Measurements from ENCODE around the gene KIF26B.

The KIF26B gene

GRCh38 chr1:245306020-245306419 lies 151.2 kb downstream of the KIF26B start:
- H3K4ac ChIP-seq (ENCODE audit: low read depth, low read length): no peak overlapping the region
- no peak overlapping the region for H2BK15ac ChIP-seq (replicated peaks; ENCODE audit: low read depth)
- WGBS (ENCODE audit: extremely low coverage, insufficient coverage, low lambda C conversion rate): no CpG with 5 or more reads among the region's 1 CpG
- H4K5ac ChIP-seq (ENCODE audit: low read length): no peak overlapping the region
- H3K4me1 ChIP-seq (ENCODE audit: control insufficient read depth, low read depth, low read length): no peaks in the 10 kb centered on the region
- H3K18ac ChIP-seq (ENCODE audit: low read length): no peak overlapping the region
- H3K36me3 ChIP-seq (ENCODE audit: control insufficient read depth, insufficient read depth, low read length): no peaks in the 10 kb centered on the region
- H3K9ac ChIP-seq (ENCODE audit: low read length): no peak overlapping the region
- H3K4me2 ChIP-seq (ENCODE audit: low read length): no peak overlapping the region
- no peak overlapping the region for H2BK5ac ChIP-seq (ENCODE audit: low read length)
- no peak overlapping the region for H2BK120ac ChIP-seq (ENCODE audit: low read depth, low read length)
- H4K8ac ChIP-seq (ENCODE audit: low read depth, low read length): no peak overlapping the region
- no peak overlapping the region for H3K27ac ChIP-seq (ENCODE audit: low read depth, low read length)
- H2AK5ac ChIP-seq (ENCODE audit: low read length): no peak overlapping the region
- H3K56ac ChIP-seq (ENCODE audit: low read length): no peak overlapping the region
- H3K23ac ChIP-seq (ENCODE audit: low read length): no peak overlapping the region
- no peak for DNase-seq
- no peaks in the 10 kb centered on the region for H3K79me2 ChIP-seq (ENCODE audit: control insufficient read depth, insufficient read depth, low read length)
- H3K79me1 ChIP-seq (ENCODE audit: low read length): no peaks in the 10 kb centered on the region
- no peaks in the 10 kb centered on the region for H3K27me3 ChIP-seq (ENCODE audit: insufficient read depth, low read length, poor library complexity)
- no peak overlapping the region for H3K4me3 ChIP-seq (ENCODE audit: low read length)

- no CpG with 5 or more reads among the region's 12 CpGs for WGBS (ENCODE audit: extremely low coverage, insufficient coverage, low lambda C conversion rate)
- Histone ChIP-seq H3K36me3 (ENCODE audit: control insufficient read depth, insufficient read depth, low read length) (no peaks in the 10 kb centered on the region), H2BK120ac (ENCODE audit: low read depth, low read length) (no peak overlapping the region), H4K5ac (ENCODE audit: low read length) (no peak overlapping the region), H2BK15ac (replicated peaks; ENCODE audit: low read depth) (no peak overlapping the region), H3K4me1 (ENCODE audit: control insufficient read depth, low read depth, low read length) (no peaks in the 10 kb centered on the region), H3K9ac (ENCODE audit: low read length) (no peak overlapping the region), H3K23ac (ENCODE audit: low read length) (no peak overlapping the region), H3K79me2 (ENCODE audit: control insufficient read depth, insufficient read depth, low read length) (no peaks in the 10 kb centered on the region), H3K18ac (ENCODE audit: low read length) (no peak overlapping the region), H3K27ac (ENCODE audit: low read depth, low read length) (no peak overlapping the region), H4K8ac (ENCODE audit: low read depth, low read length) (no peak overlapping the region), H2BK5ac (ENCODE audit: low read length) (no peak overlapping the region), H3K79me1 (ENCODE audit: low read length) (no peaks in the 10 kb centered on the region), H3K27me3 (ENCODE audit: insufficient read depth, low read length, poor library complexity) (no peaks in the 10 kb centered on the region), H3K56ac (ENCODE audit: low read length) (no peak overlapping the region), H3K4ac (ENCODE audit: low read depth, low read length) (no peak overlapping the region), H2AK5ac (ENCODE audit: low read length) (no peak overlapping the region), H3K4me2 (ENCODE audit: low read length) (no peak overlapping the region), H3K4me3 (ENCODE audit: low read length) (no peak overlapping the region)
- no peak for DNase-seq
Observed at GRCh38 chr1:245306628-245307410, 152.0 kb downstream of the KIF26B start.

GRCh38 chr1:245310571-245311531 lies 156.1 kb downstream of the KIF26B start:
- H4K5ac ChIP-seq (ENCODE audit: low read length): no peak overlapping the region
- no peak overlapping the region for H2BK120ac ChIP-seq (ENCODE audit: low read depth, low read length)
- no peak overlapping the region for H4K8ac ChIP-seq (ENCODE audit: low read depth, low read length)
- no peaks in the 10 kb centered on the region for H3K79me1 ChIP-seq (ENCODE audit: low read length)
- no peaks in the 10 kb centered on the region for H3K36me3 ChIP-seq (ENCODE audit: control insufficient read depth, insufficient read depth, low read length)
- DNase-seq: peak; percentile 65
- no peak overlapping the region for H3K4ac ChIP-seq (ENCODE audit: low read depth, low read length)
- H2BK5ac ChIP-seq (ENCODE audit: low read length): no peak overlapping the region
- H3K27me3 ChIP-seq (ENCODE audit: insufficient read depth, low read length, poor library complexity): no peaks in the 10 kb centered on the region
- no CpG with 5 or more reads among the region's 22 CpGs for WGBS (ENCODE audit: extremely low coverage, insufficient coverage, low lambda C conversion rate)
- H3K4me2 ChIP-seq (ENCODE audit: low read length): no peak overlapping the region
- H3K56ac ChIP-seq (ENCODE audit: low read length): no peak overlapping the region
- no peaks in the 10 kb centered on the region for H3K4me1 ChIP-seq (ENCODE audit: control insufficient read depth, low read depth, low read length)
- H3K18ac ChIP-seq (ENCODE audit: low read length): no peak overlapping the region
- H2BK15ac ChIP-seq (replicated peaks; ENCODE audit: low read depth): no peak overlapping the region
- no peaks in the 10 kb centered on the region for H3K79me2 ChIP-seq (ENCODE audit: control insufficient read depth, insufficient read depth, low read length)
- no peak overlapping the region for H3K23ac ChIP-seq (ENCODE audit: low read length)
- H3K4me3 ChIP-seq (ENCODE audit: low read length): no peak overlapping the region
- no peak overlapping the region for H3K27ac ChIP-seq (ENCODE audit: low read depth, low read length)
- H2AK5ac ChIP-seq (ENCODE audit: low read length): no peak overlapping the region
- H3K9ac ChIP-seq (ENCODE audit: low read length): no peak overlapping the region

- H2AK5ac ChIP-seq (ENCODE audit: low read length): no peak overlapping the region
- DNase-seq: peak; percentile 16
- no peak overlapping the region for H2BK5ac ChIP-seq (ENCODE audit: low read length)
- no peaks in the 10 kb centered on the region for H3K79me1 ChIP-seq (ENCODE audit: low read length)
- no peak overlapping the region for H3K56ac ChIP-seq (ENCODE audit: low read length)
- no peak overlapping the region for H3K9ac ChIP-seq (ENCODE audit: low read length)
- no peak overlapping the region for H2BK15ac ChIP-seq (replicated peaks; ENCODE audit: low read depth)
- H3K27me3 ChIP-seq (ENCODE audit: insufficient read depth, low read length, poor library complexity): no peaks in the 10 kb centered on the region
- no peak overlapping the region for H3K4ac ChIP-seq (ENCODE audit: low read depth, low read length)
- no peak overlapping the region for H3K27ac ChIP-seq (ENCODE audit: low read depth, low read length)
- H3K4me2 ChIP-seq (ENCODE audit: low read length): no peak overlapping the region
- no CpG with 5 or more reads among the region's 8 CpGs for WGBS (ENCODE audit: extremely low coverage, insufficient coverage, low lambda C conversion rate)
- no peak overlapping the region for H2BK120ac ChIP-seq (ENCODE audit: low read depth, low read length)
- no peak overlapping the region for H3K18ac ChIP-seq (ENCODE audit: low read length)
- no peak overlapping the region for H3K23ac ChIP-seq (ENCODE audit: low read length)
- H3K36me3 ChIP-seq (ENCODE audit: control insufficient read depth, insufficient read depth, low read length): no peaks in the 10 kb centered on the region
- H3K79me2 ChIP-seq (ENCODE audit: control insufficient read depth, insufficient read depth, low read length): no peaks in the 10 kb centered on the region
- H3K4me1 ChIP-seq (ENCODE audit: control insufficient read depth, low read depth, low read length): no peaks in the 10 kb centered on the region
- H4K5ac ChIP-seq (ENCODE audit: low read length): no peak overlapping the region
- H4K8ac ChIP-seq (ENCODE audit: low read depth, low read length): no peak overlapping the region
- no peak overlapping the region for H3K4me3 ChIP-seq (ENCODE audit: low read length)
Observed at GRCh38 chr1:245311887-245312536, 157.2 kb downstream of the KIF26B start.

- no peak overlapping the region for H2BK15ac ChIP-seq (replicated peaks; ENCODE audit: low read depth)
- H3K18ac ChIP-seq (ENCODE audit: low read length): no peak overlapping the region
- H3K79me2 ChIP-seq (ENCODE audit: control insufficient read depth, insufficient read depth, low read length): no peaks in the 10 kb centered on the region
- H4K5ac ChIP-seq (ENCODE audit: low read length): no peak overlapping the region
- no peaks in the 10 kb centered on the region for H3K27me3 ChIP-seq (ENCODE audit: insufficient read depth, low read length, poor library complexity)
- no peak overlapping the region for H3K4me2 ChIP-seq (ENCODE audit: low read length)
- no peak overlapping the region for H3K27ac ChIP-seq (ENCODE audit: low read depth, low read length)
- H3K9ac ChIP-seq (ENCODE audit: low read length): no peak overlapping the region
- H3K23ac ChIP-seq (ENCODE audit: low read length): no peak overlapping the region
- no CpG with 5 or more reads among the region's 9 CpGs for WGBS (ENCODE audit: extremely low coverage, insufficient coverage, low lambda C conversion rate)
- H4K8ac ChIP-seq (ENCODE audit: low read depth, low read length): no peak overlapping the region
- no peak overlapping the region for H3K4me3 ChIP-seq (ENCODE audit: low read length)
- no peaks in the 10 kb centered on the region for H3K36me3 ChIP-seq (ENCODE audit: control insufficient read depth, insufficient read depth, low read length)
- no peaks in the 10 kb centered on the region for H3K79me1 ChIP-seq (ENCODE audit: low read length)
- no peak overlapping the region for H2BK5ac ChIP-seq (ENCODE audit: low read length)
- H3K56ac ChIP-seq (ENCODE audit: low read length): no peak overlapping the region
- H2AK5ac ChIP-seq (ENCODE audit: low read length): no peak overlapping the region
- H3K4ac ChIP-seq (ENCODE audit: low read depth, low read length): no peak overlapping the region
- no peak for DNase-seq
- no peaks in the 10 kb centered on the region for H3K4me1 ChIP-seq (ENCODE audit: control insufficient read depth, low read depth, low read length)
- H2BK120ac ChIP-seq (ENCODE audit: low read depth, low read length): no peak overlapping the region
Observed at GRCh38 chr1:245313576-245313975, 158.8 kb downstream of the KIF26B start.

Measured in mesendoderm (in vitro differentiated cells).